HG03565 (cell line): ENCODE measurements around the gene ALKBH7.

Source experiments
- ATAC-seq: cut with Tn5 transposase; IDR thresholded peaks from one replicate; pipeline ENCODE4 v1.9.1; 2021; ENCODE audit warnings: mild to moderate bottlenecking, moderate library complexity; ENCODE audit not compliant: unreplicated experiment

ALKBH7 gene

DNA sequence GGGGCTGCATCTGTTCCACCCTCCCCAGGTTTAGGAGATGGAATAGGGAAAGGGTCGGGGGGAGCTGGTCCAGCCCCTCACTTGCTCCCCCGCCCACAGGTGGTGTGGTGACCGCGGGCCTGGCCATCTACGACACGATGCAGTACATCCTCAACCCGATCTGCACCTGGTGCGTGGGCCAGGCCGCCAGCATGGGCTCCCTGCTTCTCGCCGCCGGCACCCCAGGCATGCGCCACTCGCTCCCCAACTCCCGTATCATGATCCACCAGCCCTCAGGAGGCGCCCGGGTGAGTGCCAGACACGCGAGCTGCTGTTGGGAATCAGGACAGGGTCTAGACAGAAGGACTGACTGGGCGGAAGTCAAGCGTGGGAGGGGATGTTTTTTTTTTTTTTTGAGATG, 8.2 kb upstream of the ALKBH7 start:
- ATAC-seq, result no peak

DNA sequence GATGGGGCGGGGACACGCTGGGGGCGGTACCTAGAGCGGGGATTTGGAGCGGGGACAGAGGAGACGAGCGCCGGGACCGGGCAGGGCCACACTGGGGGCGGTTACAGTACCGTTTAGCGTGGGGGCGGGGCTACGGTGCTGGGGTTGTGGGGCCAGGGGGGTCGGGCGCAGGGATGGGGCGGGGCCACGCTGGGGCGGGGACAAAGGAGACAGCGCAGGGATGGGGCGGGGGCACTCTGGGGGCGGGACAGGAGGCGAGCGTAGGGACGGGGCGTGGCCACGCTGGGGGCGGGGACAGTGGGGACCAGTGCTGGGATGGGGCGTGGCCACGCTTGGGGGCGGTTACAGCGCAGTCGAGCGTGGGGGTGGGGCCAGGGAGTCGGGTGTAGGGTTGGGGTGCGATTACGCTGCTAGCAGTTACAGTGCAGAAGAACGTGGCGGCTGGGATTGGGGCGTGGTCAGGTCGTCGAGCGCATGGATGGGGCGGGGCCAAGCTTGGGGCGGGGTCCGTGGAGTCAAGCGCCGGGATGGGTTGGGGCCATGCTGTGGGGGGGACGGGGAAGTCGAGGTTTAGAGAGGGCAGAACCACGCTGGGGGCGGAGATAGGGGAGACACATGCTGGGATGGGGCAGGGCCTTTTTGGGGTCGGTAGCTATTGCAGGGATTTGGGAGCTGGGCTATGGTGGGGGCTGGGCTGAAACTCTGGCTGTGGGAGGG, 660 bp downstream of the ALKBH7 start:
- peak; percentile 35 for ATAC-seq

DNA sequence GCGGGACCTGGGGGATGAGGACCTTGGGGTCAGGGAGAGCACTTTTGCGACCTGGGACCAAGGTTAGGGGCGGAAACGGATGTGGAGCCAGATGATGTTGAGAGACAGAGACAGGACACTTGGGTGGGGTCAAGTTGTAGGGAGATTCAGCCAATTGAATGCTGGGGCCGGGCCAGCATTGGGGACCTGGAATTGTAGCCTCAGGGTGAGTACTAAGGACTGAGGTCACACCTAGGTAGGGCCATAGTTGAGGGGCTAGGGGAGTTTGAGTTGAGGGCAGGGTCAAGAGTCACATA, 1.2 kb downstream of the ALKBH7 start:
- ATAC-seq, result no peak

DNA sequence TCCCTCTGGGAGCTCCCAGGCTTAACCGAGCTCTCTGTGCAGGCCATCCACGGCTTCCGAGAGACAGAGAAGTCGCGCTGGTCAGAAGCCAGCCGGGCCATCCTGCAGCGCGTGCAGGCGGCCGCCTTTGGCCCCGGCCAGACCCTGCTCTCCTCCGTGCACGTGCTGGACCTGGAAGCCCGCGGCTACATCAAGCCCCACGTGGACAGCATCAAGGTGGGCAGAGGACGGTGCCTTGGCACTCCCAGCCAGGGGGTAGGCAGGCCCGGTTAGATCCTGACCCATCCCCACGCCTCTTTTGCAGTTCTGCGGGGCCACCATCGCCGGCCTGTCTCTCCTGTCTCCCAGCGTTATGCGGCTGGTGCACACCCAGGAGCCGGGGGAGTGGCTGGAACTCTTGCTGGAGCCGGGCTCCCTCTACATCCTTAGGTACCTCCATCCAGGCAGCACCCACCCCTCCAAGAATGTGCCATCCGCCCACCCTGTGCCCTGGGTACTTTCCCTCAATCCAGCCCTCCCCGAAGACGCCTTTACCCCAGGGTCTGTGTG, 1.6 kb downstream of the ALKBH7 start:
- ATAC-seq, result no peak

DNA sequence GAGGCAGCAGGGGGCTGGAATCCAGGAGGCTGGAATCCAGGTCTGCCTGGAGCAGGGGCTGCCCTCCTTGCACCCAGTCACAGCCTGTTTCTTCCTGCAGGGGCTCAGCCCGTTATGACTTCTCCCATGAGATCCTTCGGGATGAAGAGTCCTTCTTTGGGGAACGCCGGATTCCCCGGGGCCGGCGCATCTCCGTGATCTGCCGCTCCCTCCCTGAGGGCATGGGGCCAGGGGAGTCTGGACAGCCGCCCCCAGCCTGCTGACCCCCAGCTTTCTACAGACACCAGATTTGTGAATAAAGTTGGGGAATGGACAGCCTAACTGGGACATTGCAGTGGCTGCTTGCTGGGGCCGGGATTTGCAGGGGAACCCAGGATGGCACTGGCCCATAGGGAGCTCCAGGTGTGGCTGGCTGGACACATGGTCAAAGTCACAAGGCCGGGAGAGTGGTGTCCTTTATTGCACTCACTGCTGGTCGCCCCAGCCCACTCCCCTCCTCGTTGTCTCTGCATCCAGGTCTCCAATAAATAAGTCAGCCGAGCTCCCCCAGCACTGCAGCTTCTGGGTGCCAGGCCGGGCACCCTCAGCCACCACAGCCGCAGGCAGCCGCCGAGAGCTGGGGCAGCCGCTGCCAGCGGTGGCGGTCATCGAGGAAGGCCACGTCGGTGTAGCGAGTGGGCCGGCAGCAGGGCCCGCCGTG, 2.3 kb downstream of the ALKBH7 start:
- no peak for ATAC-seq

DNA sequence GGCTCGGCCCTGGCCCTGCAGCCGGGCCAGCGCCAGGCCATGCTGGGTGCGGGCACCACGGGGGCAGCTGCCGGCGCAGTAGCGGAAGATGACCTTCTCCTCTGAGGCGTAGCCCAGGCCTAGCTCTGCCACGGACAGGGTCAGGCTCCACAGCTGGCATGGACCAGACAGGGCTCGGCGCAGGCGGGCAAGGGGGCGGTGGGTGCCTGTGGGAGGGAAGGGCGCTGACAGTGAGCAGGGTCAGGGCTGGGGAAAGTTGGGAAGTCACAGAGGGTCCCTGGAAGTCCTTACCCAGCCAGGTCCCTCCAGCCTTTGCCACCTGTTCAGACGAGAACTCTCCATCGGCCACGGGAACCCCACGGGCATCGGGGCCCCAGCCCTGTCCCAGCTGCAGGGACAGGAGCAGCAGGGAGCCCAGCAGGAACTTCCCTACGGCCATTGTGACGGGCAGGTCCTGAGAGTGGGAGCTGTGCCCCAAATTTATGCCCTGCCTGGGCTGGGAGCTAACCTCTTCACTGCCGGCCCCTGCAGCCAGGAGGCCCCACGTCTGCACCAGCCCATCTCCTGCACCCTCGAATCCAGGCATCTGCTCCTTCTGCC, 2.9 kb downstream of the ALKBH7 start, which contains the start of gene PSPN:
PSPN (minus strand) TSS at position 523 of the 600 bp plus-strand sequence; CDS start at position 439, 84 bp downstream.
- ATAC-seq, result no peak

DNA sequence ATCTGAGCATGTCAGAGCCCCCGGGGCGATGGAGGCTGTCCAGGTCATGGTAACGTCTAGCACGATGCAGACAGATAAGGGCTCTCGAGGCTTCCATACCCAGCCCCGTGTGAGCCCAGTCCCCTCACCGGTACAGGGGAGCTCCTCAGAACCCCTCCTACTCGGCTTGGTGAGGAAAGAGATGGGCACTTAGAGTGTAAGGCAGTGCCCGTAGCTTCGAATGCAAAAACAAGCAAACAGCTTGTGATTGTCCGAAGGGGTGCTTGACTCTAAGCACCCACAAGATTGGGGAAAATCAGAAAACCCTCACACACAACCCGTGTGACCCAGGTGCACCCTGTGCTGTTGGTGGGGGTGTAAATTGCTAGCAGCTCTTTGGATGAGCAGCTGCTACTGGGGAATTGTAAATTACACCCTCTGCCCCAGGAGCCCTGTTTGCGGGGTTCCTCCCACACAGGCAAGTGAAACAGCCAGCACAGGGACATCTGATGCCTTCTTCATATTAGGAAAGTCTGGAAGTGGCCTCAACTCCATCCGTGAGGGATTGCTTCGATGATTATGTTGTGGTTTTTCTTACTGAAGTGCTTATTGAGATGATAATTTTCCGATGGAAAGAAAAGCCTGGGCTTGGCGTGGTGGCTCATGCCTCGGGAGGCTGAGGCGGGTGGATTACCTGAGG, 4.1 kb downstream of the ALKBH7 start:
- ATAC-seq, result no peak

DNA sequence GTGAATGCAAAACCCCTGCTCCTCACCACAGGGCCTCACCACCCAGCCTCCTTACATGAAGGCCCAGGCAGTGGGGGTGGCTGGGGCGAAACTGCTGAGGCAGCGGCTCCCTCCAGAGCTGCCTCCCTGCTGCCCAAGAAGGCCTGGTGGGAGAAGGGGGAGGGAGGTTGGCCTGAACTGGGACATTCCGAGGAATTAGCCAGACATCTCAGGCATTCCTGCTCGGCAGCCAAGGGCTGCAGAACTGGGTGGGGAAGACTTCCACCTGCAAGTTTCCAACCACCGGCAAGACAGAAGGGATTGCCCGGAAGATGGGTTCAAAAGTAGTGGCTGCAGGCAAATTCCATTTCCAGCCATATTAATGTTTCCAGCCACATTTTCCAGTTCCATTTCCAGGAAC, 5.4 kb downstream of the ALKBH7 start:
- ATAC-seq, result no peak

DNA sequence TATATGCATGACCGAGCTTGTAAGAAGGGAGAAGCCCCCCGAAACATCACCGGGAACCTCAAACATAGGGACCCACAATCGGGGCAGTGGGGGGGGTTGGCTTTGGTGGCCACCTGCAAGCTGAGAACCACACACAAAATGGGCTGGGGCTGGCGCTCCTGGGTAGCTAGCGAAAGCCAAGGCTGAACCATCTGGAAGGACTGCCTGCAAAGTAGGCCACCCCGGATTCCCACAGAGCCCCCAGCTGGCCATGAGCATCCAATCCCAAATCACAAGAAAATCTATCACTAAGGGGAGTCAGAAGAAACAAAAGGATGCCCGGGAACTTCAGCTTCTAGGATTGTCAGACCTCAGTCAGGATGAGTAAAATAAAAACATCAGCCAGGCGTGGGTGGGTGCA, 5.9 kb downstream of the ALKBH7 start:
- no peak for ATAC-seq

DNA sequence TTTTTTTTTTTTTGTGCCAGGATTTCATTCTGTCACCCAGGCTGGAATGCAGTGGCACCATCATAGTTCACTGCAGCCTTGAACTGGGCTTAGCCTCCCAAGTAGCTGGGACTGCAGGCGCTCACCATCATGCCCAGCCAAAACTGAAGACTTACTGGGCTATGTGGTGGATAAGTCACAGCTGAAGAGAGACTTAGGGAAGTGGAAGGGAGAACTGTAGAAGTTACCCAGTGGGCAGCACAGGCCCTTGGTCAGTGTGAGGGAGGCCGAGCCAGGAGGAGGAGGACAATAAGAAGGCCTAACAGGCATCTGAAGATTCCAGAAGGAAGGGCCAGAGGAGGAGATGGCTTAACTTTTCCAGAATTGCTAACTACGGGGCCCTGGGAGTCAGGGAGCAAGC, 7.2 kb downstream of the ALKBH7 start:
- ATAC-seq, result no peak

DNA sequence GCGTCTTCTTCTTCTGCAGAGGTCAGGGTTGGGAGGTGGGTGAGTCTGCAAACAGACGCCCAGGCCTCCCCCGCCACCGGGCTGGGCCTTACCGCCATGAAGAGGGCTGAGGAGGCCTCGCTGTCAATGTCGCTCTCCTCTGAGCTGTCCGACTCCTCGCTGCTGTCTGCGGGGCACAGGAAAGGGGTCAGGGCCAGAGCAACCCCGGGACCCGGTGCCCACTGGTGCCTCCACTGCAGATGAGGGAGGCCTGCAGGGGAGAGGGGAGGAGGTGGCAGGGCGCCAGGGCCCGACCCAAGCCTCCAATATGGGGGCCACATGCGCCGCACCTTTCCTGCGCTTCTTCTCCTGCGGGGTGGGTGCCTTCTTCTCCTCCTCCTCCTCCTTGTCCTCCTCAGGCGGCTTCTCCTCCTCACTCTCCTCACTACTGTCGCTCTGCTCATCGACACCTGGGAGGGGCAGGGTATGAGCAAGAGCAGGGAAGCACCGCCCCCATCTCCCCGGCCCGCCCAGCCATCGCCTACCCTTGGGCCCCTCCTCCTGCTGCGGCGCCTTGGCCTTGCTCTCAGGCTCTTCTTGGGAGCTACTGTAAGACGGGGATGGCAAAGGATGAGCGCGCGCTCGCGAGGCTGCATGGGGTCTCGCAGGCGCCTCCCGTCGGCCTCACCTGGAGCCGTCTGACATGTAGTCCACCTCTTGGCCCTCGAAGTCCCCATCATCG, 8.6 kb downstream of the ALKBH7 start:
- ATAC-seq, result no peak

DNA sequence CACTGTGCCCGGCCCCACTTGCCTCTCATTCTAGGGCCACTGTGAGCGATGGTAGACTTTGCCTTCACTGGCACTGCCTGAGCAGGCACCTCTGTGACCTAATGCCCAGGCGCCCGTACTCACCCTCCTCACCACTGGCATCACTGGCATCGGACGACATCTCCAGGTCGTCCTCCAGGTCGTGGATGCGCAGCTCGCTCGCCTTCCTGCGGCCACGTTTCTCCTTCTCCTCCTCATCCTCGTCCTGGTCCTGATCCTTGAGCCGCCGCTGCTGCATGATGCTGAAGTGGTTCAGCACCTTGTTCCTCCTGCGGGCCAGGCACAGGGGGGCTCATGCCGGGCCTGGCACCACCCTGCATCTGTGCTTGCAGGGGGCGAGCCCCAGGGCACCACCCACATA, 10.6 kb downstream of the ALKBH7 start:
- no peak for ATAC-seq

DNA sequence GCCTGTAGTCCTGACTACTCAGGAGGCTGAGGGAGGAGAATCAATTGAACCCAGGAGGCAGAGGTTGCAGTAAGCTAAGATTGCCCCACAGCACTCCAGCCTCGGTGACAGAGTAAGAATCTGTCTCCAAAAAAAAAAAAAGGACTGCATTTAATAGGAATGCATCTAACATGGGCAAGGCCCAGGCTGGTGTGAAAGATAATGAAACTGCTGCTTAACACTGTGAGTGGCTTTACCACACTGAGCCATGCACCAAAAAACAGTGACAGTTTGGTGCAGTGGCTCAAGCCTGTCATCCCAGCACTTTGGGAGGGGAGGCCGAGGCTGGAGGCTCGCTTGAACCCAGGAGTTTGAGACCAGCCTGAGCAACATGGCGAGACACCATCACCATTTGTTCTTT, 11.8 kb downstream of the ALKBH7 start:
- ATAC-seq, result no peak

DNA sequence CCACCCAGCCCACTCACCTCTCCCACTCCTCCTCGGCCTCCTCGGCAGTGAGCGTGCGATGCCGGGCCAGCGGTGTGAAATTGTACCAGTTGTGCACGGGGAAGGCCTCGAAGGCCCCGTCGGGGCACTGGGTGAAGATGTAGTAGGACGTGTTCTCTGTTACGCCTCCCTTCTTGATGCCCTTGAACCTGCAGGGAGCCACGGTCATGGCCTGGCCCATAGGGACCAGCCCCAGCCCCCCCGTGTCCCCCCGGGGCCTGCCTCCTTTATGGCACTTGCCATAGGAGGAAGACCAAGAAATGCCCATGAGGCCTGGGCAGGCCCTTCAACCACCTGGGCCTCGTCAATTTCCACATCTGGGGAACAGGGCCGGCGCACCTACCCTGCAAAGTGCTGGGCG, 14.8 kb downstream of the ALKBH7 start:
- ATAC-seq, result no peak

DNA sequence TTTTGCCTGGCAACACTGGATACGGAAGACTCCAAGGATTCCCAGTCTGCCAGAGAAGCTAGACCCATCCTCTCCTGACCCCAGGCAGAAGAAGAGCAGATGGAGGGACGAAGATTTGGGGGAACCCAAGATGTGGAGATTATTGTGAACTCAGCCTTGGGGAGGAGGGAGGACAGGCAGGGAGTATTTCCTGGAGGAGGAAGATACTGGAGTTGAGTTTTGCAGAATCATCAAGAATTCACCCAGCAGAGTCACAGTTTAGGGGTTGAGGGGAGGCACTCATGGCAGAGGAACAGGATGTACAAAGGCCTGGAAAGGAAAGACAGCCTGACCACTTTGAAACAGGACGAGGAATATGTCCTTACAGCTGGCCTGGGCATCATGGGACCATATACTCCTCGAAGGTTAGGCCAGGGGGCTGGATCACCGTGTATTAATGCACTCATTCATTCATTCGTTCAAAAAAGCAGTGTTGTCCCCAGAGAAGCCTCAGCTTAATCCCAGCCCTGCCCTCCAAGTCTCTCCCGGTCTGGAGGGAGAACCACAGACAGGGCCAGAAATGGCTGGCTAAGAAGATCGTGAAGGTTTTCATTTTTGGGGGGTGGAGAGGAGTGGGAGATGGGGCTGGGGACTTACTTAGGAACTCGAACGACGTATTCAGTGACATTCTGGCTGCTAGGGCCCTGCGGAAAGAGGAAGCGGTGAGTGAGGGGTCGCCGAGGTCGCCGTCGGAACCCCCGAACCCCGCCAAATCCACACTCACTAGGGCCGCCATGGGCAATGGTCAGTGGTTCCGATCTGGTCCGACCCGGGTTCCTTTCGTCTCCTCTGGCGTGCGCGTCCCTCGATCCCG, 19.9 kb downstream of the ALKBH7 start:
- no peak for ATAC-seq

DNA sequence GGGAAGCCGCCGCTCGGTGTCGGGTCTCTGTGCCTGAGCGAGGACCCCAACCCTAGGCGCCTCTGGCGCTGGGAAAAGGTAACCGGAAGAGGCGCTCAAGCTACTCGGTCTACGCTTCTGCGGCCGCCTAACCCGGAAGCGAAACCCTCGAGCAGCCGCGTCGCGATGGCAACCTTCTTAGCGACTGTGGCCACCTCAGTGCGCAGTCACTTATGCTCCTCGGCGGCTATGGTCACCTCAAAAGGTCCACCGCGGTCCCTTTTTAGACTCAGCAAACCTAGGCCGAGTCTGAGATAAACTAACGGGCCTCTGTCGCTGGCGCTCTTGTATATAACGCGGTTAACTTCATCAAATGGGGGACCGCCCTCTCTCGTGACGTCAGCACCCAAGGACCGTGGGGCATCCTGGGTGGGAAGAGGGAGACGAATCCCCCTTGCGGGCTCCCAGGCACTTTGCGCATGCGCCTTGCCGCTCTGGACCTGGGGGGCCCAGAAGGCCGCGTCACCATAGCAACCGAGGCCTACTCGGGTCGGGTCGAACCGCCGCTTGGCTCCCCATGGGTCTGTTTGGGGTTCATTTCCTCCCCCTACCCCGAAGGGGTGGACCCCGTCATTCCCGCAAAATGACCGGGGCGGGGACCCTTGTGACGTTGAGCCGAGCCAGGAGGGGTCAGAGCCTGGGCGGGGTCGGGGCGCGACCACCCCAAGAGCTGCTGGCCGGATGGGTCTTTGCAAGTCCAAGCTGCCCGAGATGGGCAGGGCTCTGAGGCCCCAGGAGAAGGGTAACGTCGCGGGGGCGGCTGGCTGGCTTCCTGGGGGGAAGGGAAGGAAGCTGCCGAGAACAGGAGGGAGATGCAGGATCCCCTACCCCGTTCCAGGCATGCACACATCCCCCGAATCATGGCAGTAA, 20.7 kb downstream of the ALKBH7 start, which contains the start of gene GTF2F1:
GTF2F1 (minus strand) TSS at position 91 of the 909 bp plus-strand sequence. CDS start 169 bp downstream, outside the sequence.
- peak; percentile 54 for ATAC-seq

DNA sequence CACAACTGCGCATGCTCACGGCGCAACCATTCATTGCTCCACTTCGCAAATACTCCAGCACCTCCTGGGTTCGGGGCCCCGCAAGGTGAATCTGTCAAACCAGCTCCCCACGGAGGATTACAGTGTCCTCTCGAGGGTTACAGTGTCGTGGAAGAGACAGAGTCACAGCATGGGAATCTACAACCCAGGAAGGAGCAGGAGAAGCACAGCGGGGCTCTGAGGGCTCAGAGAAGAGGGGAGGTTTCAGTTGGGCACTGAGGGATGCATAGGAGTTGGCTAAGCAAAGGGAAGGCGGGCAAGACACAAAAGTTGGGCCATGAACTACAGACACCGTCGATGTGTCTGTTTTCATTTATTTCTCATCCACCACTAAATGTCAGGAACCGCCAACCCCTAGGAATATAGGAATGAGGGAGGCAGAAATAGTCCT, 21.4 kb downstream of the ALKBH7 start:
- ATAC-seq, result peak; percentile 34

DNA sequence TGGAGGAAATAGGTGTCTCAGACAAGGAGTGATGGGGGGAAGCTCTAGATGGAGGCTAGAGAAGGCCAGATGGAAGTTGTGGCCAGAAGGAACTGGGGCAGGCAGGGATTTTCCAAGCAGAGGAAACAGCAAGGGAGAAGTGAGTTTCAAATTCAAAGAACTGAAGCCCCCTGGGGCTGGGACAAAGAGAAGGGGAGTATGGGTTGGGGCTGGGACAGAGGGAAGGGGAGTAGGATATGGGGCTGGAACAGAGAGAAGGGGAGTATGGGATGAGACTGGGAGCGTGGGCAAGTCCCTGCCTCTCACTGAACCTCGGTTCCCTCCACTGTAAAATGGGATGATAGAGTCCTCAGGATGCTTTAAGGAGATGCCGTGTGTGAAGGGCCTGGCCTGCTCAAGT, 22.2 kb downstream of the ALKBH7 start:
- ATAC-seq, result no peak

DNA sequence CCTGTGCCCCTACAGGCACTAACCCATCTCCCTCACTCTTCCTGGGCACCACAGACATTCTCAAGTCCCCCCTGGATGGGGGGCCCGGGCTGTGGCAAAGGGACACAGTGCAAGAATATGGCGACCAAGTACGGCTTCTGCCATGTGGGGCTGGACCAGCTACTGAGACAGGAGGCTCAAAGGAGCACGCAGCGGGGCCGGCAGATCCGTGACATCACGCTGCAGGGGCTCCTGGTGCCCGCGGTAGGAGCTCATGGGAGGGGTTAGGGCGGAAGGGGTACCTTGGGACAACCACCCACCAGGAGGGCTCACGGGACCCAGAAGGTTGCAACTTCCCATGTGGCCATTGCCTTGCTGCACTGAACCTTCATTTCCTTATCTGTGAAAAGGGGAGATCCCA, 23.7 kb downstream of the ALKBH7 start:
- ATAC-seq, result no peak
